KBM-7 (cell line): ENCODE results near the gene PRDM16.

Source experiments
- DNase-seq: peaks from one replicate; pipeline ENCODE4 v3.0.0-alpha.2; 2015
- in situ Hi-C: fragments of 300-500 bp; cut with MboI; formaldehyde crosslinking; loops from 2 replicates; pipeline ENCODE4 v1.14.3; 2020; ENCODE audit warnings: low sequenced_read_pairs, low pct_unique_long_range_greater_than_20kb, mixed read lengths

The PRDM16 gene

GRCh38 chr1:3183813-3184212 lies 114.8 kb downstream of the PRDM16 start:
- in situ Hi-C loops: no loop called here
- DNase-seq: no peak

DNA sequence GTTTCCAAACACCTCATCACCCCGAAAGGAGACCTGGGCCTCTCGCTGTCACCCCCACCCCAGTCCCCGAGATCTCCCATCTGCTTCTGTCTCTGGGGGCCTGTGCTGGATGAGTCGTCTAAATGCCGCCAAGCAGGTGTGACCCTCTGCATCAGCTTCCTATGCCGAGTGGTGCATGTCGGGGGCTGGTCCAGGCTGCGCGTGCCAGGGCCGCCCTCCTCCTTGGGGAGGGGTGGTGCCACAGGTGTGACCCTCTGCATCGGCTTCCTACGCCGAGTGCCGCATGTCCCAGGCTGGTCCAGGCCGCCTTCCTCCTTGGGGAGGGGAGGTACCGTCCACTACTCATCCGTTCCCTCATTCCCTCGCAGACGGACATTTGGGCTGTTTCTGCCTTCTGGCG lies 115.7 kb downstream of the PRDM16 start:
- DNase-seq: no peak
- in situ Hi-C loops: no loop called here

DNA sequence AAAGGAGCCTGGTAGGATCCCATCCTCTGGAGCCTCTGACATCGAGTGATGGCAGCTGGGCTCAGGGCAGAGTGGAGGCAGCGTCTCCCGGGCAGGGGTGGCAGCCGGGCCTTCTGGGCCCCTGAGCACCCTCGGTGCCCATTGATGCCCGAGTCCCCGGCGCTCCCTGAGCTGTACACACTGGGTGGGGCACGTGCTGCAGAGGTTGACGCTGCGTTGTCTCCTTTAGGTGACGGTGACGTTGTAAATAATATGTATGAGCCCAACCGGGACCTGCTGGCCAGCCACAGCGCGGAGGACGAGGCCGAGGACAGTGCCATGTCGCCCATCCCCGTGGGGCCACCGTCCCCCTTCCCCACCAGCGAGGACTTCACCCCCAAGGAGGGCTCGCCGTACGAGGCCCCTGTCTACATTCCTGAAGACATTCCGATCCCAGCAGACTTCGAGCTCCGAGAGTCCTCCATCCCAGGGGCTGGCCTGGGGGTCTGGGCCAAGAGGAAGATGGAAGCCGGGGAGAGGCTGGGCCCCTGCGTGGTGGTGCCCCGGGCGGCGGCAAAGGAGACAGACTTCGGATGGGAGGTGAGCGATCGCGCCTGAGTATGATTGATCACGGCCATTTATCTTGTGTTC lies 117.0 kb downstream of the PRDM16 start:
- no peak for DNase-seq
- in situ Hi-C loops: no loop called here

- in situ Hi-C loops: no loop called here
- no peak for DNase-seq
Measured at GRCh38 chr1:3186526-3186921, 117.5 kb downstream of the PRDM16 start.

DNA sequence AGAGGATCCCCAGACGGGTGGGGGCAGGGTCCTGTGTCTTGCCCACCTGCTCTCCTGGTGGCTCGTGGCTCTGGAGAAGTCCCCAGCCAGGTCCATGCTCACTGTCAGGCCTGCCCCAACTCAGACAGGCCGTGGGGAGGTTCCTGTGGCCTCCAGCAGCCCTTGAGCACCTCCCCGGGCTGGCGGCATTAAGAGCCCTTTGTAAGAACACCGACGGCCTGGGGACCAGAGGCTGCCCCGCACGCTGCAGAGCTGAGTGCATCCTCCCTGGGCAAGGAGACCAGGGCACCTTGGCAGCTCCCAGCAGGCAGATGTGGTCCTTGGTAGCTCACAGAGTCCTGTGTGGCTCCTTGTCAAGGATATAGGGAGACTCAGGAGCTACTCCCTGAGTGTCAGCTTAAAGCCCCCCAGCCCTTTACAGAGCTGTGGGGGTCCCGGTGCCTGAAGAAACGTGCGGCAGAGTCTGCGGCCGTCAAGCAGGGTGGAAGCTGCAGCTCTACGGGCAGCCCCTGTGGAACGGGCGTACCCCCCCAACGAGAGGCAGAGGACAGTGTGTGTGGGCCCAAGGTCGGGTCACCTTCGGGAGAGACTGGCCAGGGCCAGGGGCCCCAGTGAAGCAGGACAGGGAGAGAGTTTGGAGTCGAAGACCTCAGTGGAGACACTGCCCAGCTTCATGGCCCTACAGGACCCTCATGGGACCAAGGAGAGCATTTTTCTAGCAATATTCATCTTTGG lies 118.6 kb downstream of the PRDM16 start:
- no peak for DNase-seq
- in situ Hi-C loops: no loop called here

DNA sequence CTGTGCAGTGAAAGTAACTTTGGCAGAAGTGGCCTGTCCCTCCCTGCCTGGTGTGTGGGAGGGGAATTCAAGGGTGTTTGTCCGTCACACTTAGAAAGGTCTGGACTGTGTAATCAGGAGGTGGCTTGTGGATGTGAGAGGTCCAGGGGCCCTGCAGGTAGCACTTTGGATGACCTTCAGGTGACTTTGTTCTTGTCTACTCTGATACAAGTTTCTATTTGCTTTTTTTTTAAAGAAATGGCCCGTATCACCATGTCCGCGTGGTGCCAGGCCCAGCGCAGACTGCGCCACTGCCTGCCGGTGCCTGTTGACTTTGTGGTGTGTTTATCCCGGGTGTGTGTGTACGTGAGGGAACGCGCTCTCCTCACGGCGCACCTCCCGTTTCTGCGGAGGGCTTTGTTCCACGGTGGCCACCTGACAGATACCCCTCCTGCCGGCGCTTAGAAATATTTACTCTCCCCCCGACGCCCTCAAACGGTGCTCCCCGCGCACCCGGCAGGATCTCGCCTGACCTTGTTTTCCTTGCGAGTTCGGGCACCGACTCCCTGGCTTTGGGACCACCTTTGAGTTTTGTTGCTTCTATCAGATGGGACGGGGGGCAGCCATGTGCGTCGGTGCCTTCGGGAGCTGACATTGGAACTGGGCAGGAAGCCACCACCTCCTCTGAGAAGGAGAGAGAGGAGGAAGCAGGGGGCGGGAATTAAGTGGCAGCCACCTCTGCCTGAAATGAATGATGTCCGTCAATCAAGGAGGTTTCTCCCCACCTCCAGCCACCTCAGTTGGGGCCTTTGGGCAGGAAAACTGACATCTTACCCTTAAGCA lies 119.4 kb downstream of the PRDM16 start:
- in situ Hi-C loops: no loop called here
- no peak for DNase-seq

DNA sequence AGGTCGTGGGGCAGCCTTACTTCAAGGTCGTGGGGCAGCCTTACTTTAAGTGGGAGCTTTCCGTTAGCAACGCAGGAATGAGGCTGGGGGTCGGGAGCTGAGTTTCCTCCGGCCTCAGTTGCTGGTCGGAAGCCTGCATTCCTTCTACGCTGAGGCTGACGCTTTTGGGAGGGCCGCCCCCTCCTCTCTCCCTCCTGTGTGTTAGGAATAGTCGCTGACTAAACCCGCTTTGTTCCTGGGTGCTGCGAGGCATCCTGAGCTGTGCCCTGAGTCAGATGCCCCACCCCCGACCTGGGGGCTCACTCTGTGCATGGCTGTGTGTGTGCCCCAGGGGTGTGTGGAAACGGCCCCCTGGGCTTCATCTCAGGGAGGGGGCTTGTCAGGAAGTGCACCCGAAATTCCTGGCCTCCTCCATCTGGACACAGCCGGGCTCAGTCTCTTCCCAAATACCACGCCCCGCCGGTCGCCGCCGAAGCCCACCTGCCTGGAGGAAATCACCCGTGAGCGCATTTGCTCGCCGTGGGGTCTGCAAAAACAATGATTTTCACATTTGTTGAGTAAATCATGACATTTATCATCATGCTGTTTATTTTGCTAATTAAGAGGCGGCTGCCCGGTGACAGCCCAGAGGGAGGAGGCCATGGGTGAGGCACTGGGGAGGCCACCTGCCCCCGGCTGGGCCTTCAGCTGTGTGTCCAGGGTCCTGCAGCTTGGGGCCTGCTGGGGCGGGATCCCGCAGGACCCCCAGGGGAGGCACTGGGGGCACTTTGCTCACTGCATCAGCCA lies 121.4 kb downstream of the PRDM16 start:
- no peak for DNase-seq
- in situ Hi-C loops: no loop called here

GRCh38 chr1:3192361-3192760 lies 123.4 kb downstream of the PRDM16 start:
- no peak for DNase-seq
- in situ Hi-C loops: no loop called here

- in situ Hi-C loops: no loop called here
- no peak for DNase-seq
Measured at GRCh38 chr1:3192825-3193224, 123.8 kb downstream of the PRDM16 start.

DNA sequence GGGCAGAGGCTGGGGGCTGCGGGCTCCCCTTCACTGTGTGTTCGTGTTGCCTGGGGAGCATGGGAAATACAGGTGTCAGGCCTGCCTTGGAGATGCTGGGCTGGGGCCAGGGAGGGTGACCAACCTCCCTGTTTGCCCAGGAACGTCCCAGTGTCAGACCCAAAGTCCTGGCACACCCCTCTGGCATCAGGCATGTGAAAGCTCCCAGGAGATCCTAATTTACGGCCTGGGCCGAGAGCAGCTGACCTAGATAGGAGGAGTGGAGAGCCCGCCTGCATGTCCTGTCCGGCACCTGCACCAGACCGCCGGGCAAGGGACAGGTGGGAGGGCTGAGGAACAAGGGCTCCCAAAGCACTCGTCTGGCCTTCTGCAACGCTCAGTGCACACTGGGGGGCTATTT lies 124.8 kb downstream of the PRDM16 start:
- no peak for DNase-seq
- in situ Hi-C loops: no loop called here

DNA sequence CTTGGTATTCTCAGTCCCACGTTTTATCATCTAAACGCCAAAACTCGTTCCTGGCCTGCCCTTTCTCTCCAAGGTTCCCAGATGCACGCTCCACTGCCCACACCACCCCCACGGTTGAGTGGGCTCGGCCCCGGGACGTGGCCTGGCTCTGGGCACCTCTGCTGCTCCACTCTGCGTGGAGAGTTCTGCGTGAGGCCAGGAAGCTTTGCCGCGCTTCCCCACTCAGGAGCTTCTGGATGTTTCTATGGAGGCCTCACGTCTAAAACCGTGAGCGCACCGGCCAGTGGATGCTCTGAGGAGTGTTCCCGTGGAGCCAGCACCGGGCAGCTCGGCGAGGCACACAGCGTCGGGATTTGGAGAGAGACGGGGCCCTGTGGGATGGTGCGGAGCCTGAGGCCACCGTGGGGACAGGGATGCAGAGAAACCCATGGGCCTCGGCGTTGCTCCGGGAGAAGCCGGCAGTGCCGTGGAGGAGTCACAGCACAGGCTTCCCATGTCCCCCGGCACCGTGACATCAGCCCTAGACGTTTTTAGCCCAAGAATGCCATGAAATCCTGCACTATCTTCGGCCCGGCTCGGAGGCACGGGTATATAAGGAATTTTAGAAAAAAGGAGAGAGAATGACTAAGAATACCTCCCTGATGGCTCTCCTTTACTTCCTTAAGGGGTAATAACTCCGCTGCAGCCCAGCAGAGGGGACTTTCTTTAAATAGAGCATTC lies 125.9 kb downstream of the PRDM16 start:
- in situ Hi-C loops: no loop called here
- no peak for DNase-seq

- DNase-seq: no peak
- in situ Hi-C loops: no loop called here
Measured at GRCh38 chr1:3195480-3195815, 126.4 kb downstream of the PRDM16 start.

GRCh38 chr1:3195966-3196515 lies 127.0 kb downstream of the PRDM16 start:
- DNase-seq: no peak
- in situ Hi-C loops: no loop called here

GRCh38 chr1:3196577-3197245 lies 127.7 kb downstream of the PRDM16 start:
- DNase-seq: no peak
- in situ Hi-C loops: no loop called here

GRCh38 chr1:3197781-3198316 lies 128.8 kb downstream of the PRDM16 start:
- in situ Hi-C loops: no loop called here
- no peak for DNase-seq

- DNase-seq: no peak
- in situ Hi-C loops: no loop called here
Measured at GRCh38 chr1:3198371-3199271, 129.6 kb downstream of the PRDM16 start.

GRCh38 chr1:3204725-3205124 lies 135.7 kb downstream of the PRDM16 start:
- in situ Hi-C loops: no loop called here

More at GRCh38 chr1:3204725-3205124, 135.7 kb downstream of the PRDM16 start:
- DNase-seq: no peak
